HEK293 (cell line): ENCODE measurements around the gene RNASET2.
"Not testable (repeated sequence)": the region's sequence is repeated elsewhere in the genome, so short reads cannot be mapped to it uniquely, and the experiment has no call there.

Source experiments
- CTCF ChIA-PET: fragments of 350-600 bp; formaldehyde crosslinking; extraction: SDS; loops from one replicate; lab custom pipeline; 2021; ENCODE audit warnings: antibody characterized with exemption; lab: Yijun Ruan, JAX
- POLR2A ChIA-PET: fragments of 300-600 bp; formaldehyde crosslinking; extraction: SDS; loops from one replicate; lab custom pipeline; 2020; ENCODE audit warnings: antibody characterized with exemption, inconsistent platforms; lab: Yijun Ruan, JAX
- H3K27ac ChIP-seq: fragments of 200-500 bp; sonication (Bioruptor generic); 2 replicates; pipeline ENCODE4 v1.5.1; 2014; ENCODE audit warnings: low read depth, low read length, control low read depth, inconsistent platforms; ENCODE audit errors: extremely low read depth
- H3K36me3 ChIP-seq, 2 experiments: fragments of 200-500 bp in 1 of 2; sonication (Bioruptor generic) in 1 of 2; 1 replicate in 1 of 2; 2 replicates in 1 of 2; pipeline ENCODE4 v1.5.1; 2014 to 2017; ENCODE audit warnings: inconsistent platforms in 2 of 2, low read length in 2 of 2; ENCODE audit not compliant: control insufficient read depth in 2 of 2, insufficient read depth in 1 of 2
- H3K4me1 ChIP-seq: fragments of 200-500 bp; sonication (Bioruptor generic); 2 replicates; pipeline ENCODE4 v1.5.1; 2014; ENCODE audit warnings: mild to moderate bottlenecking, low read length, inconsistent platforms; ENCODE audit not compliant: control insufficient read depth, insufficient read depth
- H3K4me3 ChIP-seq: 2 replicates; pipeline ENCODE4 v1.5.1; 2011; ENCODE audit warnings: low read depth, mild to moderate bottlenecking, control low read depth, low read length, moderate library complexity
- H3K9me3 ChIP-seq: fragments of 200-500 bp; sonication (Bioruptor generic); 2 replicates; pipeline ENCODE4 v1.5.1; 2014; ENCODE audit warnings: low read depth, low read length, inconsistent platforms; ENCODE audit not compliant: control insufficient read depth, insufficient read depth
- AEBP2 ChIP-seq: fragments of 450-650 bp; formaldehyde crosslinking; IDR thresholded peaks from 2 replicates; pipeline ENCODE4 v1.5.1; 2016; ENCODE audit warnings: missing biosample characterization, missing genetic modification characterization, borderline replicate concordance
- KLF1 ChIP-seq: fragments of 450-650 bp; formaldehyde crosslinking; IDR thresholded peaks from 2 replicates; pipeline ENCODE4 v1.5.1; 2016; ENCODE audit warnings: missing biosample characterization, missing genetic modification characterization
- MEIS1 ChIP-seq: sonication (generic); formaldehyde crosslinking; IDR thresholded peaks from 2 replicates; pipeline ENCODE4 v1.8.1; 2022; ENCODE audit warnings: missing genetic modification reagents, mild to moderate bottlenecking, borderline replicate concordance
- OSR2 ChIP-seq: fragments of 450-650 bp; formaldehyde crosslinking; IDR thresholded peaks from 2 replicates; pipeline ENCODE4 v1.5.1; 2016; ENCODE audit warnings: missing biosample characterization, missing genetic modification characterization
- PRDM2 ChIP-seq: fragments of 450-650 bp; formaldehyde crosslinking; IDR thresholded peaks from 2 replicates; pipeline ENCODE4 v1.5.1; 2016; ENCODE audit warnings: missing biosample characterization, missing genetic modification characterization, borderline replicate concordance
- SCRT2 ChIP-seq: fragments of 450-650 bp; formaldehyde crosslinking; IDR thresholded peaks from 2 replicates; pipeline ENCODE4 v1.5.1; 2016; ENCODE audit warnings: missing biosample characterization, missing genetic modification characterization
- TCF7L2 ChIP-seq: IDR thresholded peaks from 2 replicates; pipeline ENCODE4 v1.6.1; 2011; ENCODE audit warnings: low read depth, mild to moderate bottlenecking, inconsistent platforms, low read length, moderate library complexity, borderline replicate concordance
- ZEB2 ChIP-seq: fragments of 450-650 bp; formaldehyde crosslinking; IDR thresholded peaks from 2 replicates; pipeline ENCODE4 v1.5.1; 2016; ENCODE audit warnings: missing biosample characterization, missing genetic modification characterization
- ZFHX2 ChIP-seq: fragments of 450-650 bp; formaldehyde crosslinking; conservative IDR thresholded peaks from 2 replicates; pipeline ENCODE4 v1.5.1; 2016; ENCODE audit warnings: missing biosample characterization, missing genetic modification characterization
- ZNF148 ChIP-seq: fragments of 450-650 bp; formaldehyde crosslinking; IDR thresholded peaks from 2 replicates; pipeline ENCODE4 v1.5.0; 2017; ENCODE audit warnings: missing biosample characterization, missing genetic modification characterization, borderline replicate concordance
- ZNF239 ChIP-seq: fragments of 450-650 bp; formaldehyde crosslinking; IDR thresholded peaks from 2 replicates; pipeline ENCODE4 v1.5.1; 2016; ENCODE audit warnings: missing biosample characterization, missing genetic modification characterization
- ZNF280D ChIP-seq: fragments of 450-650 bp; formaldehyde crosslinking; IDR thresholded peaks from 2 replicates; pipeline ENCODE4 v1.5.1; 2016; ENCODE audit warnings: missing biosample characterization, missing genetic modification characterization
- ZNF426 ChIP-seq: fragments of 450-650 bp; formaldehyde crosslinking; IDR thresholded peaks from 2 replicates; pipeline ENCODE4 v1.5.1; 2017; ENCODE audit warnings: missing biosample characterization, missing genetic modification characterization, mild to moderate bottlenecking, inconsistent platforms, moderate library complexity
- ZNF624 ChIP-seq: fragments of 450-650 bp; formaldehyde crosslinking; IDR thresholded peaks from 2 replicates; pipeline ENCODE4 v1.5.1; 2017; ENCODE audit warnings: missing biosample characterization, missing genetic modification characterization
- ZNF629 ChIP-seq: fragments of 450-650 bp; formaldehyde crosslinking; IDR thresholded peaks from 2 replicates; pipeline ENCODE4 v1.5.1; 2017; ENCODE audit warnings: missing biosample characterization, missing genetic modification characterization

RNASET2 gene

GRCh38 chr6:166949528-166950442, 6.6 kb downstream of the RNASET2 start:
- POLR2A ChIA-PET: no interaction called here
- H3K36me3 ChIP-seq: peaks cover 0 to 50% of the 10 kb centered on the region in 2 experiments; a peak in 2 of 3 replicates
- TF ChIP-seq PRDM2 (tag by site-specific recombination) (no peak), KLF1 (peak; percentile 52; the same call in 1 of the 2 replicates), ZFHX2 (tag by site-specific recombination) (no peak)
- no peaks in the 10 kb centered on the region for H3K4me1 ChIP-seq
- CTCF ChIA-PET: interaction anchor here (0.6 to 2.3 kb wide), 10 partner anchors 8 to 543 kb away, joined by 3 to 26 read pairs (median 6); no protein-coding TSS in a partner anchor
- H3K4me3 ChIP-seq: no peak overlapping the region
- no peak overlapping the region for H3K27ac ChIP-seq
- no peaks in the 10 kb centered on the region for H3K9me3 ChIP-seq

- ChIA-PET POLR2A (interaction anchor here (0.7 kb wide), 1 partner anchor 167 kb away, joined by 3 read pairs; no protein-coding TSS in a partner anchor), CTCF (interaction anchor here (0.6 to 1.5 kb wide), 4 partner anchors 11 to 411 kb away, joined by 3 to 6 read pairs (median 4); no protein-coding TSS in a partner anchor)
- not testable (repeated sequence) for H3K27ac ChIP-seq, H3K4me1 ChIP-seq, H3K9me3 ChIP-seq, H3K4me3 ChIP-seq
- peaks cover 0 to 50% of the 10 kb centered on the region in 2 experiments; a peak in 2 of 3 replicates for H3K36me3 ChIP-seq
- TF ChIP-seq SCRT2 (tag by site-specific recombination): peak; percentile 51; the same call in 1 of the 2 replicates
Observed at GRCh38 chr6:166948724-166949123, 7.6 kb downstream of the RNASET2 start.

GRCh38 chr6:166947251-166947650, 9.1 kb downstream of the RNASET2 start:
- CTCF ChIA-PET: interaction anchor here (0.6 to 1.5 kb wide), 2 partner anchors 43 to 925 kb away, joined by 4 to 5 read pairs; no protein-coding TSS in a partner anchor
- Histone ChIP-seq H3K36me3 (peaks cover 0 to 48% of the 10 kb centered on the region in 2 experiments; a peak in 2 of 3 replicates), H3K9me3 (no peaks in the 10 kb centered on the region), H3K4me1 (no peaks in the 10 kb centered on the region), H3K27ac (no peak overlapping the region), H3K4me3 (no peak overlapping the region)
- POLR2A ChIA-PET: no interaction called here
- TF ChIP-seq TCF7L2: no peak
- TF ChIP-seq ZEB2: no peak
- no peak for TF ChIP-seq ZNF629 (tag by site-specific recombination)
- no peak for TF ChIP-seq ZNF280D (tag by site-specific recombination)
- no peak for TF ChIP-seq MEIS1 (CRISPR knock-in tag)
- no peak for TF ChIP-seq ZNF148 (tag by site-specific recombination)
- no peak for TF ChIP-seq ZNF426
- no peak for TF ChIP-seq ZNF624 (tag by site-specific recombination)
- TF ChIP-seq ZNF239 (tag by site-specific recombination): no peak
- TF ChIP-seq OSR2 (tag by site-specific recombination): no peak
- no peak for TF ChIP-seq AEBP2 (tag by site-specific recombination)
